NCI-H2196 treated with DMSO at 0.1 percent for 48 hours (cell line): ENCODE measurements around the gene ZNF608.
A peak's percentile ranks its signal among the peaks of the same experiment; 100 is the strongest.

Source experiments
- DNase-seq: peaks from one replicate; lab custom pipeline; 2025; ENCODE audit not compliant: unreplicated experiment; lab: John Stamatoyannopoulos, UW

ZNF608 gene

DNA sequence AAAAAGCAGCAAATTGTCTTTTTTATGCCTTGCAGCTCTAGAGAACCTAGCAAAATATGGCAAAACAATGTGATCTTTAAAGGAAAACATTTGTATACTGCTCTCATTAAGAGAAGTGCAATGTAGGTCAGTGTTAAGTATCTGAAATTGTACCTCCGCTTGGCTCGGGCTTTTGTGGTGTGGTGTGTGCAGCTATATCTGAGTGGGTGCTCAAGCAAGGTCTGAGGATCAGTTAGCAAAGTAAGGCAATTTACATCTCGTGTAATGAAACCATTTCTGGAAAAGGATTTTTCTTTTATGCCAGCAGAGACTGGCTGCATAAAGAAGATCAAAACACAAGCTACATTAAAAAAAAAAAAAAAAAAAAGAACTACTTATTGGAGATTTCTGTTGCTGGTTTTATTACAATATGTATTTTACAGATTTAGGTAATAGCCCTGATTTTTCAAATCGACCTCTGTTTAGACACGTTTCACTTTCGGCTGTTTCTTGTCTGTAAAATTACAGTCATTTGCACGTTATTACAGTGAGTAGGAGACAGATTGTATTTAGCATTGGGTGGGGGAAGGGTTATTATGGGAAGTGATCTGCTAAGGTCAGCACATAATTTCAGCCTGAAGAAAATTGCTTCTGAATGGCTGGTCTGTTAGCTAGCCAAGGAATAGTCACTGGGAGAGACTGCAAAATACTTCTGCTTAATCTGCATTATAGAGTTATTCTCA, 7.9 kb upstream of the ZNF608 start:
- peak; percentile 59 for DNase-seq

- DNase-seq: no peak
Observed at GRCh38 chr5:124752854-124753720, 6.6 kb upstream of the ZNF608 start.

- no peak for DNase-seq
Observed at GRCh38 chr5:124751031-124751430, 4.6 kb upstream of the ZNF608 start.

DNA sequence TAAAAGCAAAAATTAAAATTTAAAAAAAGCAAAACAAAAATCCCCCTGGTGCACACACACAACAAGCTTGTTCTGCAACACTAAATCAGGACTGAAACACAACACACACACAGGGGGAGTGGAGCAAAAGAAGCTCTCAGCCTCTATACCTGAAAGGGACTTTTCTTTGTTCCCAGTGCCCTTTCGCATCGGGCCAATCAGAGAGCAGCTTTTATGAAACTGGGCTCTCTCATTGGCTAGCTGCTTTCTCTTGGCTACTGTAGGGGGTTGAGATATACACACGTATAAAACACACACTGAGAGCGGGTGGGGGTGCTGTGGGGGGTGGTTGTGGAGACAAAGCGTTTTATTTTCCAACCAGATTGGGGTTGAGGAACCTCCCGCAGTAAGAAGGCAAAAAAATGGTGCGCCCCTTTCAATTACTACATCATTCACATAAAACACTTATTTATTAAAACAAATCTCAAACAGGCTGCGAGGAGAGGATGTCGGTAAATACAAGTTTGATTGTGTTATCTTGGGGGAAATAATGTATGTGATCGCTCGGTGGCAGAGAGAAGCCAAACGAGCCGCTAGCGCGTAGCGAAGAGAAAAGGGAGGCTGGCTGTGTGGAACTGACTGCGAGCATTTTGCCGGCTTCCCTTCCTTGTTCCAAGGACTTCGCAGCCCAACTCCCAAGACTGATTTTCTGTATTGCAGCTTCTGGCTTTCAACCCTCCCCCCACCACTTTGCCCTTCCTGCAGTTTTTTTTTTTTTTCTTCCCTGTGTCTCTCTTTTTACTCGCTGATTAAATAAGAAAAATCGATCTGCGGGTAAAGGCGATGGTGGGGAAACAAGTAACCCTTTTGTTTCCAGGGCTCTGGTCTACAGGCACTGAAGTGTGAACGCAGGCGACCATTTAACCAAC, 2.5 kb upstream of the ZNF608 start:
- DNase-seq: no peak

DNA sequence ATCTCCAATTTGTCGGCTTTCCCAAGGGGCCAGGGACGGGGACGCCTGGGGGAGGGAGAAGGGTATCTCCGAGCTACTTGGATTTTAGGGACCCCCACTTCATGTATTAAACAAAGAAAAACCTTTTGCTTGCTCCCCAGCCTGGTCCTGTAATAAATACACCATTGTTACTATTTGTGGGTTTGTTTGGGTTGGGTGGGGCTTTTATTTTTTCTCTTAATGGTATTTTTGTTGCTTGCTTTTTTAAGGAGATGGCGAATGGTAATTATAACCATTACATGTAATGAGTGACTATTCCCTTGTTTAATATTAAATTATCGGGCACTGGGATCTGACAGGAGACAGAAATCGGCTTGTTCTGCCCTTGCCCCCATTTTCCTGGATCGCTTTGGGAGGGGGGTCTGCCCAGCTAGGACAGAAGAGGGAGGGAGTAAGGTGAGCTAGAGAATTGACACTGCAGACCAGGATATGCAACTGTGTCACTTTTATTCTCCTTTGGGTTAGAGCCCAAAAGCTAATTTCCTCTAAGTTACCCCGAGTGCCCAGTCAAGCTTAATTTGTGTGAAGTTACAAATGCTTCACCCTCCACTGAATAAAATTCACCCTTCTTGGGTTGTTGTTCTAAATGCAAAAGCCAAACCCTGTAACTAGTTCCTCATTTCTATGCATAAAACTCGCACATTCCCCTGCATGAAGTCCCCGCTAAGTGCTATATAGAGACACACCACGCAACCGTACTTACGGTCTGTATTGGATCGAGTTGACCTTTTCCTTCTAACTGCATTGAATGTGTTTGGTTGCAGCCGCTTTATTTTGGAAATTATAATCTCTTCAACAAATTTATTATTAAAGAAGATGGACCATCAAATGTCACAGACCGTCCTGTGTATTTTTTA, 1.6 kb upstream of the ZNF608 start:
- DNase-seq: no peak

DNA sequence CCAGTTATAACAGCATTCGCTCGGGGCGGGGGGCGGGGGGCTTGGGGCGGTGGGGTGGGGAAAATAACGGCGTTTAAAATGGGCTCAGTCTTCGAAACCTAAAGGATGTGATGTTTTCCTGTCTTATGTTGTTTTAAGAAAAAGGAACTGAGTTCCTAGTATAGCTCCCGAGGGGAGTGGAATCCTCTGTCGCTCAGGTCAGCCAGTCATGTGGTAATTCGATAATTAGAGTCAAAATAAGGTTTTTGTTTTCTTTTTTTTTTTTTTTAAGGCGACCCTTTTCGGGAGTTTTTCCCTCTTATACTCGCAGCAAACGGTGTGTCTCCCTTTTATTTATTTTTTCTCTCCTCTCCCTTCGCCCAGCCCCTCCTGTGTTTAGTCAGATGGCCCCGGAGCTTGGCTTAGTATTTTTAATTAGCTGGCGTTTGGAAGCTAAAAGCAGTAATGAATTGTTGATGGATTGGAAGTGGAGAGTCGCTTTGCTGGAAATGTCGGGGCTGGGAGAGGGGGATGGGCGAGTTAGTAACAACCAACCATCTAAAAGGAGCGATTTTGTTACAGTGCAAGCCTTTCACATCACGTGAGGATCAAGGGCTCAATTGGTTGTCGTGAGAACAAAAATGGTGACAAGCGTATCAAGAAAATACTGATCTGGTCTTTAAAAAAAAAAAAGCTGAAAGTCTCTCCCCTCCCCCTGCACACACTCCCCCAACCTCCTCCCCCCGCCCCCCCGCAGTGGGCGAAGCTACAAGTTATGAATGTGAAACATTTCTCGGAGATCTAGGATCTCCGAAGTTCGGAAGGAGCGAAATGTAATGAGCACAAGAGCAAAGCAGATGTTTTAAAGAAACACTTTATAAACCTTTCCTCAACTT, 714 bp upstream of the ZNF608 start:
- peak; percentile 85 for DNase-seq

GRCh38 chr5:124745007-124745927, 1.2 kb downstream of the ZNF608 start:
- no peak for DNase-seq

DNA sequence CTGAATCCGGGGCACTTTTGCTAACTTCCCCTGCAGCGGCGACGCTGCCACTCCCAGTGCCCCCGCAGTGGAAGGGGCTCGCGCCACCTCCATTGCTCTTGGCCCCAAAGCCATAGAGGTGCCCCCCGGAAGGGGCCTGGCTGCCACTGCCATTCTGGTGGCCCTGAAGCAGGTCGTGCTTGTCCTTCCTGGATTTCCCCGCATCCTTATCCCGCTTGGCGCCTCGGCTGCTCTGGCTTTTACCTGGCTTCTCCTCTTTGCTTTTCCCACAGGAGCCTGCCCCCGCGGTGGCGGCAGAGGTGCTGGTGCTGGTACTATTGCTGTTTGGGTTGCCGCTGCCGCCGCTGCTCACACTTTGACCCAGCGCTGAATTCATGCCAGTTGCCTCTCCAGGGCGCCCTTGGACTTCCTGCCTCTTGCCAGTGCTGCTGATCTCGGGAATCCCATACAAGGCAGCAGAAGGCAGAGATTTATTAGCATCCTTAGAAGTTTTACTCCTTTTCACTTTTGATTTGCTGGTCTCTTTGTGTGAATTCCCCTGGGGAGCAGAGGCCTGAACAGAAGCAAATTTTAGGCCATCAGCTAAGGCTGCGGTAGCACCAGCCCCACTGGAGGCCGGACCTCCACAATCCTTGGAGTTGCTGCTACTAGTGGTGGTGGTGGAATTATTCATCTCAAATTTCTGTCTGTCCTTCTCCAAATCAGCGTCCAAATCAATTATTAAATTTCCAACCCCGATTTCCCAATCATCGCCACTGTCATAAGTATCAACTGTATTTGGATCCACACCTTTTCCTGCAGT, 2.1 kb downstream of the ZNF608 start:
- peak; percentile 40 for DNase-seq

DNA sequence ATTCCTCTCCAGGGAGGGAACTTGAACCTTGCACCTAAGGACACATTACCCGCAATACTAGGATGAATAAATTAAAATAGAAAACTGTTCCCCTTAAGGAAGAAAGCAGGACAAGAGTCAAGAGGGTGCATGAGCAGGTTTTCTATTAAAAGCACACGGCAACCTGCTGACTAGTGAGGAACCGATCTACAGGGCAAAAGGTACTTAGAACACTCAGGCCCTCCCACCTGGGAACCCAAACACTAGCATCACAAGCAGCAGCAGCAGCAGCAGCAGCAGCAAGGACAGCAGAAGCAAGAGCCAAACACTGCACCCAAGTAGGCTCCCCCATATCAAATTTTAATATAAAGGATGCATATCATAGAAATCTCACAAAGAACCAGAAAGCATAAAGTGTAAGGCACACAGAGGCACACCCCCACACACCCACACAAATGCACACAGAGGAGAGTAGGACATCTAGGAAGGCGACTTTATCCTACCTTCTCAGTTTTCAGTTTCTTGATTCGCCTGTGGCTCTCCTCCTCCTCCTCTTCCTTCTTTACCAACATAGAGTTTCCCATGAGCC, 2.8 kb downstream of the ZNF608 start:
- DNase-seq: peak; percentile 34

DNA sequence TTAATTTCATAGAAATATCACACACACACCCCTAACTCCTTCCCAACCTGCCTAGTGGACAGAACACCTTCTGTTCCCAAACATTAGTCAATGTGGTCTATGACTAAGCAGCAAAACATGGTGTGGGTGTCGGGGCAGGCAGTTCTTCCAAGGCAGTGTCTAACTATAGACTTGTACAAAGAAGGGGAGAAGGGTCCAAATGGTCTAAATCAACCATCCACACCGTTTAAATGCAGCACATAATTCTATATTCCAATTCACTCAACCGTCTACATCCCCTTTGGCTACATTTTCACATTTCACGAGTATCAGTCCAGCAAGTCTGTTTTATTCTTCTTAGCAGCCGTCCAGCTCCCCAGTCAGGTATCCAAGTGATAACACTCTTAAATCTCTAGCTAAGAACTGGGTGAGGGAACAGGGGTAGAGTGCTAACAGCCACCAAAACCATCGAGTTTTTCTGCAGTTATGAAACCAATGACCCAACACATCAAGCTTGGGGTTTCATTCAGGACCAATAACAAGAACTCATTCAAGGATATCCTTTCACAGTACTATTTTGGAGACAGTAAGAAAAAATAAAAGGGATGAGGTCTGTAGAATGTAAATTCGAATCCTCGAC, 3.3 kb downstream of the ZNF608 start:
- DNase-seq: no peak

- DNase-seq: no peak
Observed at GRCh38 chr5:124742521-124742920, 3.9 kb downstream of the ZNF608 start.

- DNase-seq: peak; percentile 86
Observed at GRCh38 chr5:124741711-124742496, 4.5 kb downstream of the ZNF608 start.

GRCh38 chr5:124740991-124741583, 5.4 kb downstream of the ZNF608 start:
- no peak for DNase-seq

- no peak for DNase-seq
Observed at GRCh38 chr5:124740071-124740470, 6.4 kb downstream of the ZNF608 start.

DNA sequence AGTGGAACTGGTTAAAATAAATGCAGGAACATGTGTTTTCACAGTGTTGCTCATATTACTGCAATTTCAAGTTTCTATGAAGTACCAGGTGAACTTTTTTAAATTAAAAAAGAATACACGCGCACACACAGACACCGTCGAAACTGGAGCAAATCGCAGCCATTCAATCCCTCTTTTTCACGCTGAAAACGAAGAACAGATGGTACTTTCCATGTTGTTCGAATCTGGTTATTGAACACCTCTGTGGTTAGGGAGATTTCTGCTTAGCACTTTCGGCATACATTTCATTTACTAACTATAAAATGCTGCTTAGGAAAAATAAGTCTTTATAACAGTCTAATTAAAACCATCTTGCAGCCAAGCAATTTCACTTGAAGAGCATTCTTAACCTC, 6.8 kb downstream of the ZNF608 start:
- DNase-seq: no peak
